Nasal cavity respiratory epithelium epithelial cell of viscerocranial mucosa (primary cell): ENCODE results near the gene STK33. TPM values are rescaled to one million over a fixed set of nuclear protein-coding genes. Genes with fewer than 3 reads are reported as not detected.

Source experiments
- total RNA-seq: library from RNA; depleted of rRNA; stranded (reverse); fragments of >200 nt; gene quantifications from 2 replicates; pipeline ENCODE4 v1.2.3, GENCODE V29; 2014

STK33 gene
- 0.34 and 4.5 TPM in 2 replicates for total RNA-seq

GRCh38 chr11:8593935-8594909, at the start of gene STK33:
TSS of gene STK33 (minus strand) at chr11:8594228. CDS start at chr11:8474905, 119,323 bp downstream.

Other genes starting within 250 kb of the STK33 start
- gene TRIM66, start 88.4 kb upstream of the STK33 start, total RNA-seq = 7.9 and 9.0 TPM in 2 replicates
- gene RPL27A, start 88.6 kb upstream of the STK33 start, total RNA-seq = 766 and 1,323 TPM in 2 replicates